ENCODE data around the gene ELN. TPM values are rescaled to one million over a fixed set of nuclear protein-coding genes. Genes with fewer than 3 reads are reported as not detected.

ELN gene
- total and polyA plus RNA-seq, 9 of the 15 experiments (the other 6 are each of a cell fraction or from before 2014, with no cell fraction given): 0.20 TPM; not detected in 8

DNA sequence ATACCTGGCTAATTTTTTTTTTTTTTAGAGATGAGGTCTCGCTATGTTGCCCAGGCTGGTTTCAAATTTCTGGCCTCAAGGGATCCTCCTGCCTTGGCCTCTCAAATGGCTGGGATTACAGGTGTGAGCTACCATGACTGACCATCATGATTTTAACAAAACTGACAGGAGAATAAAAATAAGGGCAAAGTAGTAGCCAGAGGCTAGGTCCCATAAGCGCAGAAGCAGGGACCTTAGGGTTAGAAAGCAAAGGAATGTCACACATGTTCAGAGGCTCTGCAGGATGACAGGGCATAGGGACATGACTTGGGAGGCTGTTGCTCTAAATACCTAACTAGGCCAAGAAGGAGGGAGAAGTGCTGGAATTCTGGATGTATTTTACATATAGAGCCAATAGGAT is 50.5 kb downstream of the ELN start (continued):
- TF ChIP-seq, protein P1, sequence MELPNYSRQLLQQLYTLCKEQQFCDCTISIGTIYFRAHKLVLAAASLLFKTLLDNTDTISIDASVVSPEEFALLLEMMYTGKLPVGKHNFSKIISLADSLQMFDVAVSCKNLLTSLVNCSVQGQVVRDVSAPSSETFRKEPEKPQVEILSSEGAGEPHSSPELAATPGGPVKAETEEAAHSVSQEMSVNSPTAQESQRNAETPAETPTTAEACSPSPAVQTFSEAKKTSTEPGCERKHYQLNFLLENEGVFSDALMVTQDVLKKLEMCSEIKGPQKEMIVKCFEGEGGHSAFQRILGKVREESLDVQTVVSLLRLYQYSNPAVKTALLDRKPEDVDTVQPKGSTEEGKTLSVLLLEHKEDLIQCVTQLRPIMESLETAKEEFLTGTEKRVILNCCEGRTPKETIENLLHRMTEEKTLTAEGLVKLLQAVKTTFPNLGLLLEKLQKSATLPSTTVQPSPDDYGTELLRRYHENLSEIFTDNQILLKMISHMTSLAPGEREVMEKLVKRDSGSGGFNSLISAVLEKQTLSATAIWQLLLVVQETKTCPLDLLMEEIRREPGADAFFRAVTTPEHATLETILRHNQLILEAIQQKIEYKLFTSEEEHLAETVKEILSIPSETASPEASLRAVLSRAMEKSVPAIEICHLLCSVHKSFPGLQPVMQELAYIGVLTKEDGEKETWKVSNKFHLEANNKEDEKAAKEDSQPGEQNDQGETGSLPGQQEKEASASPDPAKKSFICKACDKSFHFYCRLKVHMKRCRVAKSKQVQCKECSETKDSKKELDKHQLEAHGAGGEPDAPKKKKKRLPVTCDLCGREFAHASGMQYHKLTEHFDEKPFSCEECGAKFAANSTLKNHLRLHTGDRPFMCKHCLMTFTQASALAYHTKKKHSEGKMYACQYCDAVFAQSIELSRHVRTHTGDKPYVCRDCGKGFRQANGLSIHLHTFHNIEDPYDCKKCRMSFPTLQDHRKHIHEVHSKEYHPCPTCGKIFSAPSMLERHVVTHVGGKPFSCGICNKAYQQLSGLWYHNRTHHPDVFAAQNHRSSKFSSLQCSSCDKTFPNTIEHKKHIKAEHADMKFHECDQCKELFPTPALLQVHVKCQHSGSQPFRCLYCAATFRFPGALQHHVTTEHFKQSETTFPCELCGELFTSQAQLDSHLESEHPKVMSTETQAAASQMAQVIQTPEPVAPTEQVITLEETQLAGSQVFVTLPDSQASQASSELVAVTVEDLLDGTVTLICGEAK (IDR thresholded peaks at IDR 0.05): no peak
- TF ChIP-seq, protein P1 (CRISPR knock-in tag; IDR thresholded peaks at IDR 0.05): no peak
- TF ChIP-seq ARID3B (CRISPR knock-in tag; IDR thresholded peaks at IDR 0.05; ENCODE audit: borderline replicate concordance) (no peak), TOE1 (IDR thresholded peaks at IDR 0.05; ENCODE audit: borderline replicate concordance) (no peak), TOE1 (CRISPR knock-in tag; IDR thresholded peaks at IDR 0.05; ENCODE audit: borderline replicate concordance, low read depth) (no peak), PCBP2 (IDR thresholded peaks at IDR 0.05; ENCODE audit: low read depth, low read length, poor library complexity, severe bottlenecking) (no peak), MAX (CRISPR knock-in tag; IDR thresholded peaks at IDR 0.05) (no peak), ZC3H4 (CRISPR knock-in tag; IDR thresholded peaks at IDR 0.05; ENCODE audit: borderline replicate concordance) (no peak), ELF1 (tag; IDR thresholded peaks at IDR 0.05) (no peak), MTA2 (IDR thresholded peaks at IDR 0.05; ENCODE audit: low read depth) (no peak), TCFL5 (CRISPR knock-in tag; conservative IDR thresholded peaks at IDR 0.05) (no peak), ZNF644 (tag; IDR thresholded peaks at IDR 0.05; ENCODE audit: low read depth) (no peak)
- TF ChIP-seq, protein P2, sequence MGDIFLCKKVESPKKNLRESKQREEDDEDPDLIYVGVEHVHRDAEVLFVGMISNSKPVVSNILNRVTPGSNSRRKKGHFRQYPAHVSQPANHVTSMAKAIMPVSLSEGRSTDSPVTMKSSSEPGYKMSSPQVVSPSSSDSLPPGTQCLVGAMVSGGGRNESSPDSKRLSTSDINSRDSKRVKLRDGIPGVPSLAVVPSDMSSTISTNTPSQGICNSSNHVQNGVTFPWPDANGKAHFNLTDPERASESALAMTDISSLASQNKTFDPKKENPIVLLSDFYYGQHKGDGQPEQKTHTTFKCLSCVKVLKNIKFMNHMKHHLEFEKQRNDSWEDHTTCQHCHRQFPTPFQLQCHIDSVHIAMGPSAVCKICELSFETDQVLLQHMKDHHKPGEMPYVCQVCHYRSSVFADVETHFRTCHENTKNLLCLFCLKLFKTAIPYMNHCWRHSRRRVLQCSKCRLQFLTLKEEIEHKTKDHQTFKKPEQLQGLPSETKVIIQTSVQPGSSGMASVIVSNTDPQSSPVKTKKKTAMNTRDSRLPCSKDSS (IDR thresholded peaks at IDR 0.05; ENCODE audit: low read depth, partially characterized antibody): no peak
